RPMI7951 (cell line): ENCODE results near the gene SMC4. TPM values are rescaled to one million over a fixed set of nuclear protein-coding genes. Genes with fewer than 3 reads are reported as not detected.
A peak's percentile ranks its signal among the peaks of the same experiment; 100 is the strongest.

Source experiments
- DNase-seq: peaks from one replicate; pipeline ENCODE4 v3.0.0-alpha.2; 2012; ENCODE audit warnings: low read depth
- total RNA-seq: library from RNA; depleted of rRNA; stranded (reverse); fragments of >200 nt; shearing (Covaris generic); gene quantifications from 2 replicates; pipeline ENCODE4 v1.2.3, GENCODE V29; 2014

SMC4 gene
- total RNA-seq, 1 experiment from 2014 or later: 317 TPM

DNA sequence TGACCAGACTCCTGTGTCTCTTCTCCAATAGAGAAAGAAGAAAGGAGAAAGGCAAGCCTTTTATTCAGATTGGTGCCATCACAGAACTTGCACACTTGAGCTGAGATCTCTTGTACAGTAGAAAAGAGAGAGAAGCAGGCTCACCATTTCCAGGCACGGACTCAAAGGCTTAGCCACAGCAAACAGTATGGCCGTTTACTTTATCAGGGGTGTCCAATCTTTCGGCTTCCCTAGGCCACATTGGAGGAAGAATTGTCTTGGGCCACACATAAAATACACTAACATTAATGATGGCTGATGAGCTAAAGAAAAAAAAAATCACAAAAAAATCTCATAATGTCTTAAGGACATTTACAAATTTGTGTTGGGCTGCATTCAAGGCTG, 5.4 kb upstream of the SMC4 start:
- DNase-seq: no peak

DNA sequence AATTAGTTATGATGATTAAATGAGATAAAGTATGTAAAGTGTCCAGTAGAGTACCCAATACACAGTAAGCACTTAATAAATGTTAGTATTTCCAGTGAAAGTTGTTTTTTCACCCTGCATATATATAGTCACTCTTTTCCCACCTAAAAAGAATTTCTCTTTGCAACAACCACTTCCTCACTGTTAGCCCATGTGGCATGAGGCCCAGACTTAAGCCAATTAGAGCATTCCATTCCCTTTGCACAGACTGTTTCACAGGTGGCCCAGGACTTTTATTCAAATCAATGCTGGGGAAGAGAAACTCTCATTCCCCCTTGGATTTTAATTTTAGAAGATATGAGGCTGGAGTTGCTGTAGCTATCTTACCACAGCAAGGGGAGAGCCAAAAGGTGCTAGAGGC, 4.2 kb upstream of the SMC4 start:
- peak; percentile 57 for DNase-seq

DNA sequence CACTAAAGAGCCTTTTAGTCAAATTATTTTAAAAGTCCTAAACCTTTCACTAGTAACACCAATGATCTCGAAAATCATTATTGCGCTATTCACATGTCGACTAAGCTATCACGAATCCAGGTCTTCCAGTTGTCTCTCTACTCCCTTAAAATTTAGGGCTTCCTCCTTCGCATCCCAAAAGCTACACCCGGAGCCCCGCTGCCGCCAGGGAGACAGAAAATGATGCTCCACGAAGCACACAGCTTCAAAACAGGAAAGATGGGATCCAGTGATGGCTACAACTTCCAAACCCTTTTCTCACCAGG, 678 bp upstream of the SMC4 start:
- no peak for DNase-seq

DNA sequence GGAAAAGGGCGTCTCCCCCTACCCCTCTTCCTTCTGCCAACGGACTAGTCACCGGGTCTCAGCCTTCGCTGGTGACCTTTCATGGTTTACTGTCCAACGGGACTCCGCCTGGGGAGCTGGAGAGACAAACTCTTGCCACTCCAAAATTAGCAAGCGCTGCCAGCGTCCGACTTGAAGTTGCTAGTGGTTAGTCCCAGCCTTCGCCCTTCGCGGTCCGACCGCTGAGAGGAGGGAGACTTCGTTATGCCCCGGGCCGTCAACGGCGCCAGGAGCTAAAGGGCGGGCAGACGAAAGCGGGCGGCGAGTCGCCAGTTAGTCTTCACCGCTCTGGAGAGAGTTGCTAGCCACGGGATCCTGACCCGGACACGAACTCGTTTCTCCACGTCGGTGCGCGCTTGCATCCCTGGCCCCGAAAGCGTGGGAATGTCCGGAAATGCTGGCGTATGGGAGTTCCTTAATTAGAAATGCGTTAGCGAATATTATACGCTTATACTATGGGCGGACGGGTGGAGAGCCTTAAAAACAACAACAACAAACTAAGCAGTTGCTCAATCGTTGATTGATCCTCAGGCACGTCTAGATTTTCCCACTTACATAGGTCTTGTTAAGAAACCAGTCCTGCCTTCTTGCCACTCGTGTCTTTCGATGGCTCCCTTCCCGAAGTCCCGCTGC, 716 bp downstream of the SMC4 start:
- DNase-seq: peak; percentile 45

DNA sequence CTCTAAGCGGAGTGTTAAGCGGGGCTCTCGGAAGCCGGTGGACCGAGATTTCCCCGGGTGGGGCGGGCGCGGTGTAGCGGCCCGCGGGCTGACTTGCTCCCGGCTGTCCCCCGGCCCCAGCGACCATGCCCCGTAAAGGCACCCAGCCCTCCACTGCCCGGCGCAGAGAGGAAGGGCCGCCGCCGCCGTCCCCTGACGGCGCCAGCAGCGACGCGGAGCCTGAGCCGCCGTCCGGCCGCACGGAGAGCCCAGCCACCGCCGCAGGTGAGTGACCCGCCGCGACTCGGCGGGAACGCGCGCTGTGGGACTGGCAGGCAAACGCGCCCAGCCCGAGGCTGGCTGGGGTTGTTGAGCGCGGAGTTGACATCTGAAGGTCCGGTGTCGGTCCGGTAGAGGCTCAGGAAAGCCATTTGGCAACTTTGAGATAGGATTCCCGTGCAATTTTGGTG, 1.3 kb downstream of the SMC4 start:
- DNase-seq: no peak

DNA sequence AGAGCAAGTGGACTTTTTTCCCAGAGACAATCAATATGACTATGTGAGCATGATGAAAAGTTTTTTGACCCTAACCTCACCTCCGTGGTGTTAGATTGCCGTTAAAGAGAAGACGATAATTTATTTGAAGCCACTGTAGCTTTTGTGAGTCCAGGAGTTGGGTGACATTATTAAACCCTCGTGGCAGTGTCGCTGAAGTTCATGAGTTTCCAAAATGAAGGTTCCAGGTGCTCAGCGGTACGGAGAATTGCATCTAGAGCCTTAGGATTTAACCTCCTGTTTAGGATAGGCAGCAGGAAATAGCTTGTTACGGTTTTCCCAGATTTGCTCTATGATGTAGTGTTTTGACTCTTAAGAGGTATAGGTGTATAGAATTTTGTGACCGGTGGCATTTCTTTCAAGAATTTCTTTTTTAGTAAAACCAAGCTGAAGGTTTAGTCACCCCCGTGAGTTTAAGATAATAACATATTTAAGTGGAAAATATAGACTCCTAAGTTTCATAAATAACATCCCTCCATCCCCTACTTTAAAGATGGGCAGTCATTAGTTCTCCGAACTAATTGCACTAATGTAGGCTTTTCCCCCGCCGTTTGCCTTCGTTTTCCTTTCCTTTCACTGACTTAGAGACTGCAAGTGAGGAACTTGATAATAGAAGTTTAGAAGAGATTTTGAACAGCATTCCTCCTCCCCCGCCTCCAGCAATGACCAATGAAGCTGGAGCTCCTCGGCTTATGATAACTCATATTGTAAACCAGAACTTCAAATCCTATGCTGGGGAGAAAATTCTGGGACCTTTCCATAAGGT, 2.0 kb downstream of the SMC4 start:
- DNase-seq: peak; percentile 72

DNA sequence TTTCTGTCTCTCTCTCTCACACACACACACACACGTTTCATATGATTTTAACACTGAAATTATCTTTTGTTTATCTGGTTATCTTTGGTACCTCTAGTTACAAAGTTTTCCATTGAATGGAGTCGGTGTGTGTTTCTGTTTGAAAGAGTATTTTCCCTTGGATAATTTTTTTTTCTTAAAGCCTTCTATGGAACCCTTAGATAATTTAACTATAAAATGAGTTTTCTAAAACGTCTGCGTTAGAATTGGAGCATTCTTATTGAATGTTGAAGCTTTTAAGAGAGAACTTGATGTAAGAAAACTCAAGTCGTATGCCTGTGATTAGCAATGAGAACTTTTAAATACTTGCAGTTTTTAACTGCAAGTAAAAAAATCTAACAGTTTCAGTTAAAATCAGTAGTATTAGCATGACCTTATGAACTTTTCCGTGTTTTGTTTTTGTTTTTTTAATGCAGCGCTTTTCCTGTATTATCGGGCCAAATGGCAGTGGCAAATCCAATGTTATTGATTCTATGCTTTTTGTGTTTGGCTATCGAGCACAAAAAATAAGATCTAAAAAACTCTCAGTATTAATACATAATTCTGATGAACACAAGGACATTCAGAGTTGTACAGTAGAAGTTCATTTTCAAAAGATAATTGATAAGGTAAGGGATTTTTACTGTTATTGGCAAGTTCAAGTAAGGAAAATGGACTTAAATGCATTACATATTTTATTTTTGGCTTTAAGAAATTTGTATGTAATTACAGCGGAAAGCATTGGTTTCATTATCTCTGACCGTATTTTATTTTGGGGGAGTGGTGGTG, 3.0 kb downstream of the SMC4 start:
- DNase-seq: no peak

DNA sequence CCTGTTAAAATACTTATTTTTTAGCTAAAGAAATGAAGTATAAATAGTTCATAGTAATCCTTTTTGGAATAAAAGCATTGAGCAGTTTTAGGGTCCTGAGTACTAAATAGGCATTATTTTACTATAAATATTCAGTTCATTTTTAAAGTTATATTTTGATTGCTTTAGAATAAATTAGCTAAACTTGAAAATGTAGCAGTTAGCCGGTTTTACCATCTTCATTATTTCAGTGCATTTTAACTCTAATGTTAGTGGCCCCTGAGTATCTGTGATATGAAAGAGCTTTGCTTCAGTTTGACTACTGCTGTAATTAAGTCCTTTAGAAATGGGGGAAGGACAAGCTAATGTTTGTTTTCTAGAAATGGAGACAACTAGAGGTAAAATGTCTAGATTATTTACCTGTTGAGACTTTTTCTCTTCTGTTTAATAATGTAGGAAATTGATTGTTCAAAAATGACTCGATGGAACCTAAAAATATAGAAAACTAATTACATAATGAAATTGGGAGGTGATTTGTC, 3.6 kb downstream of the SMC4 start:
- DNase-seq: peak; percentile 22

DNA sequence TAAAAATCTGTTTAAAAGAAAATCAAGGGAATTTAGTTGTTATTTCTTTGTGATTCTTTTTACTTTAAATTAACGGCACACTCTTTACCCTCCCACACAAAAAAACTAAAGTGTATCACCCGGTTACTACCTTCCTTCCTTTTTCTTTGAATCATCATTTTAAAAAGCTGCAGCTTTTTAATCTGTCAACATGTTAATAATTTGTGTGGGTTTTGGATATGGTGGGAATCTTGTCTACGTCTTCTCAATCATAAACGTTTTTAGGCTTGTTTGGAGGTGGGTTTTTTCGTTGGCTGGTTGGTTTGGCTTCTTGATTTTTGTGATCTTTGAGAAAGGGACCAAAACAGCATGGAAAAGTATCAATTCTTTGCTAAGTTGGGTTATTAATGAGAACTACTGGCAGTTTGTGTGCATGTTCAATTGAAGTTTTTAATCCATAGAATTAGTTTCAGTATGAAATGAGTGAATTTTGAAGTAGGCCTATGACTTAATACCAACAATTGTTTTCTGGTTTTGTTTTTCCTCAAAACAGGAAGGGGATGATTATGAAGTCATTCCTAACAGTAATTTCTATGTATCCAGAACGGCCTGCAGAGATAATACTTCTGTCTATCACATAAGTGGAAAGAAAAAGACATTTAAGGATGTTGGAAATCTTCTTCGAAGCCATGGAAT, 4.5 kb downstream of the SMC4 start:
- DNase-seq: no peak

DNA sequence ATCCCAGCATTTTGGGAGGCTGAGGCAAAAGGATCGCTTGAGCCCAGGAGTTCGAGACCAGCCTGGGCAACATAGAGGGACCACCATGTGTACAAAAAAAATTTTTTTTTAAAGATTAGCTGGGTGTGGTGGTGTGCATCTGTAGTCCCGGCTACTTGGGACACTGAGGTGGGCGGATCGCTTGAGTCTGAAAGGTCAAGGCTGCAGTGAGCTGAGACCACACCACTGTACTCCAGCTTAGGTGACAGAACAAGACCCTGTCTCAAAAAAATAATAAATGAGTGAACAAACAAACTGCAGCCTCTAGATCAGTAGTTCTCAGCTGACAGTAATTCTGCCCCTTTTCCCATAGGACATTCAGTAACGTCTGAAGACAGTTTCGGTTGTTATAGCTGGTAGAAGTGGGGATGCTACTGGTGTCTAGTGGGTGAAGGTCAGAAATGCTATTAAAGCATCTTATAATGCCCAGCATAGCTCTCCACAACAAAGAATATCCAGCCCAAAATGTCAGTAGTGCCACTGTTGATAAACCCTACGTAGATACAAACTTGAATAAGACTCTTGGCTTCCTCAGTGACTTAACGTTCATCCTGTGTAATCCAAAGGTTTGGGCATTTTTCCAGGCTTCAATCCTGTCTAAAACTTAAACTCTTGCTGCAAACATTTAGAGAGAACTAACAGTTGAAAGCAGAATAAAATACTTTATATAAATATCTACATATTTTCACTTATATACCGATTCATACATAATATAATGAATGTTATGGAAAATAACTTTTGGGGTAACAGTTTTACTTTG, 10.6 kb downstream of the SMC4 start:
- no peak for DNase-seq

DNA sequence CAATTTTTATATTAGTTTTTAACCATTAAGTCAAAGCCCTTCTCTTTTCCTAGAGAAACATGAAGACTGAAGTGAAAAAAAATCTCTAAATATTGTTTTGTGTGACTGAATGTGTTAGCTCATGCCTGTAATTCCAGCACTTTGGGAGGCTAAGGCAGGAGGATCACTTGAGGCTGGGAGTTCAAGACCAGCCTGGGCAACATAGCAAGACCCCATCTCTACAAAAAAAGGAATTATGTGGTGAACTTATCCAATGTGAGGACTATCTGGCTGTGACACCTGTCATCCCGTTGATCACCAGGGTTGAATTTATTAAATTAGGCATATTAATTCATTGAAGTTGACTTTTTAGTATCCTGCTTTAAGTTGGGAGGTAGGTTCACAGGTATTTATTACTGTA, 13.0 kb downstream of the SMC4 start:
- DNase-seq: no peak

DNA sequence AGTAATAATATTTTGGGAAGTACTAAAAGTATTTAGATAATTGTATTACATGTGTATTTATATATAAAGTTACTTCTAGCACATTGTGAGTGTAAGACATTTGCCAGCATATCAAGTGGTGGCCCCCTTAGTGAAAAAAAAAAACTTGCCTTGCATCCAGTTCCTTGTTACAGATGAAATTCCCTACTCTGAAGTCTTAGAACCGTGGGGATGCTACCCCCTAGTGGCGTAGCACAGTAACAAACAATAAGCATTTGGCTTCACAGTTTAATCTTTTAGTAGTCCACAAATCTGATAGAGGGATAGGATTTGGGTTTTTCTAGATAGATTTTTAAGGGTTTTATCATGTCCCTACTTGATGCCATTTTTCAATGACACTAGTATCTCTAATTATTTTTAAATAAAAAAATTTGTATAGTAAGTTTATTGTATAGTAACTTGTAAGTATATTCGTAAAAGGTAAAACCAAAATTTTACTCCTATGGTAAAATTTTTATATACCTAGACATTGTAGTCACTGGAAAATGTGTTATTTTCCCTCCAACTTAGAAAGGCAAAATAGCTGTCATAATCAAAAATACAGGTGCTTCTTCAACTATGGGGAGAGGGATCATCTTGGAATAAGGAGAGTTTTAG, 14.3 kb downstream of the SMC4 start:
- DNase-seq: peak; percentile 80

DNA sequence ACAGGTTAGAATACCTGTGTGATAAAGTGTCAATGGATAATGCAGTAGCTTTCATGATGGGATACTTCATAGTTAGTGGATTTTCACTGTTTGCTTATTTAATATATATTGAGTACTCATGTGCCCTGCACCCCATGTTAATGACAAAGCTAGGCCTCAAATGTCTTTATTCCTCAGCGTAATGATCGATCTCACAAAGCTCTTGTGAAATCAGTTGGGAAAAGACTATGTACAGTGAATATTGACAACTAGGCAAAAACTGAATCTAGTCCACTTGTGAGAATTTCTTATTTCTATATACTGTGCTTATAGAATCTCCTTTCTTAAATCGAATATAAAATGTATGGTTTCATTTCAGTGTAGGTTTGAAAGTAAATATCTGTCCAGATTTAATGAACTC, 17.9 kb downstream of the SMC4 start:
- no peak for DNase-seq

DNA sequence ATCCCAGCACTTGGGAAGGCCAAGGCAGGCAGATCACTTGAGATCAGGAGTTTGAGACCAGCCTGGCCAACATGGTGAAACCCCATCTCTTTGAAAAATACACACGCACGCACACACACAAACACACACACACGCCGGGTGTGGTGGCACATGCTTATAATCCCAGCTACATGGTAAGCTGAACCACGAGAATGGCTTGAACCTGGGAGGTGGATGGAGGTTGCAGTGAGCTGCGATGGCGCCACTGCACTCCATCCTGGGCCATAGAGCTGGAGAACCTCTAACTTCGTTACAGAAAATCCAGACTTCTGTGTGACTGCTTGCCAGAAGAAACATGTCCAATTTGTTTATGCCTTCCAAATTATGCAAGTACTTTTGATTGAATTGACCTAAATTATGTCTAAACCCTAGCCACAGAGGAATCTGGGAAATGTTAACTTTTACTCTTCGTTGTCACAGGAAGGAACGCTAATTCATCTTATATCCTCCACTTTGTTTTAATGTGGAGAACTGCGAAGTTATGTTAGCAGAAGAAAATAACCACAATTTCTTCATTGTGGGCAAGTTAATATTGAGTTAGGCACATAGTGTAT, 28.5 kb downstream of the SMC4 start:
- no peak for DNase-seq

DNA sequence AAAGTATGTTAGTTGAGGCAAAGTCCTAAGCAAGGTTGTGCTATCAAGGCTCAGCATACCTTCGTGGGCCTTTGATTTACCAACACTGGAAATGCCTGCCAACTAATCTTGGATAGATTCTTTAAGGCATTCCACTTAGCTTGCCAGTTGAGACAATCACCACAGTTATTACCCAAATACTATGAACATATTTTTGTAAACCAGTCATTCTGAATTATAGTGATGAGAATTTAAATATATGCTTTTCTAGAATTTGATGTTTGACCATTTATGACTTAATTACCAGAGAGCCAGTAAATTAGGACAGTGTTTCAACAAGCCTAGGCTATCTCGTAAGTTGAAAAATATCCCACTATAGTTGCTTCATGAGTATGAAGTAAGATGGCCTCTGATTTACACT, 34.6 kb downstream of the SMC4 start:
- DNase-seq: no peak

DNA sequence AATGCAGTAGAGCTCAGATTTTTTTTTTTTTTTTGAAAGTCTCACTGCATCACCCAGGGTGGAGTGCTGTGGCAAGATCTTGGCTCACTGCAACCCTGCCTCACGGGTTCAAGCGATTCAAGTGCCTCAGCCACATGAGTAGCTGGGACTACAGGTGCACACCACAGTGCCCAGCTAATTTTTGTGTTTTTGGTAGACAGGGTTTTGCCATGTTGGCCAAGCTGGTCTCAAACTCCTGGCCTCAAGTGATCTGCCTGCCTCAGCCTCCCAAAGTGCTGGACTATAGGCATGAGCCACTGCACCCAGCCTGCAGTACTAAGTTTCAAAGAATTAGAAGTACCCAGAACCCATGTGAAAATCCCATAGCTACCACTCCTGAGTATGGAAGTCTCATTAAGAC, 35.6 kb downstream of the SMC4 start:
- no peak for DNase-seq

DNA sequence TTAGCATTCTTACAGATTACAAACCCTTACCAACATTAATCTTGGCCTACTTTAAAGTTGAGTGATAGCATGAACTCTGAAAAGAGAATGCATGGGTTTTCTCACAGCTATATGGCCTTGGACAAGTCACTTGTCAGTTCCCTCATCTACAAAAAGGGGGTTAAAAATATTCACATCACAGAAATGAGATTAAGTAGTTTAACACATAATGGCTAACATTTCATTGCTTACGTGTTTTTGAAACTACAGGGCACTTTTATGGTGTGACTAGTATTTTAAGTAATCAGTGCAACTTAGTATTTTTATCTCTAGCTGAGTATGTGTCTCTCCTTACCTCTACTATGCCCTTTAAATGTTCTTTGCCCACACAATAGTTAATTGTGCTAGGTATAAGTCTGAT, 36.3 kb downstream of the SMC4 start:
- no peak for DNase-seq

DNA sequence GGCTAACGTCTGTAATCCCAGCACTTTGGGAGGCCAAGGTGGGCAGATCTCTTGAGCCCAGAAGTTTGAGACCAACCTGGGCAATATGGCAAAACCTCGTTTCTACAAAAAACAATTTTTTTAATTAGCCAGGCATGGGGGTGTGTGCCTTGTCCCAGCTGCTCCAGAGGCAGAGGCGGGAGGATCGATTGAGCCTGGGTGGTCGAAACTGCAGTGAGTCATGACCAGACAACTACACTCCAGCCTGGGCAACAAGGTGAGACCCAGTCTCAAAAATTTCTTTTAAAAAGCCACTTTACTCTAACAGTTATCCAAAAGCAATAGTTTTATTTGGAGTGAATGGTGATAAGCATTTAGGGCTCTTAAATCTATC, 37.6 kb downstream of the SMC4 start:
- DNase-seq: no peak

DNA sequence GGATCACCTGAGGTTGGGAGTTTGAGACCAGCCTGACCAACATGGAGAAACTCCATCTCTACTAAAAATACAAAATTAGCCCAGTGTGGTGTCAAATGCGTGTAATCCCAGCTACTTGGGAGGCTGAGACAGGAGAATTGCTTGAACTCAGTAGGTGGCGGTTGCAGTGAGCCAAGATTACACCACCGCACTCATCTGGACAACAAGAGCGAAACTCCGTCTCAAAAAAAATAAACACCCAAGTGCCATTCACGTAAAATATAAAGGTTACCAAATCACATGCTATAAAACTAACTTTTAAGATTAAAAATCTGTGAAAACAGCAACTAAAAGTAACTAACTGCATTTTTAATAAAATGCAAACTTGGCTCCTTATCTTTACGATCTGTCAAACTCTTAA, 41.2 kb downstream of the SMC4 start:
- DNase-seq: no peak

DNA sequence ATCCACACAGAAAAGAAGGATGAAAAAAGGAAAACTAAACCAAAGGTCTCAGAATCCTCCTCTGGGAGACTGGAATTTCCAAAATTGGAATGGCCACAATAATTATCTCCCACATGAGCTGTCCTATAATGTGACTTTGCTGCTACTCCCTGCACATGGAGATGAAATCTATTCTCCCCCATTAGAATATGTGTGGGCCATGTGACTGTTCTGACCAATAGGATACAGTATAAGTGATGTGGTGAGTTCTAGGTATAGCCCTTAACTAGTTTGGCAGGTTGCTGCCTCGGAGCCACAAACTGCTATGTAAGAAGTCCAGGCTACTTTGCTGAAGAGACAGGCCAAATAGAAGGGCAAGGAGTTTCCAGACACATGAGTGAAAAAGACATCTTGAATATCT, 45.0 kb downstream of the SMC4 start:
- DNase-seq: peak; percentile 14
